ENCODE measurements around the gene TSPAN1.
A peak's percentile ranks its signal among the peaks of the same experiment; 100 is the strongest.

TSPAN1 gene

GRCh38 chr1:46134660-46135331 lies 40.1 kb upstream of the TSPAN1 start:
- Histone ChIP-seq H3K9me3 (ENCODE audit: control insufficient read depth in 2 of 2, low read length in 2 of 2) (no peaks in the 10 kb centered on the region), H3K36me3 (ENCODE audit: control insufficient read depth in 2 of 2, insufficient read depth in 2 of 2, low read length in 2 of 2) (no peaks in the 10 kb centered on the region), H3K4me1 (ENCODE audit: control insufficient read depth, insufficient read depth, low read length) (peaks cover 23% of the 10 kb centered on the region), H3K27ac (ENCODE audit: low read length) (peak overlapping the region; percentile 76), H3K27me3 (ENCODE audit: control insufficient read depth in 1 of 2, insufficient read depth in 2 of 2, low read length in 2 of 2) (no peaks in the 10 kb centered on the region), H3K4me3 (ENCODE audit: low read length in 2 of 2) (peak overlapping the region in 1 of 2 donors; percentile 22), H3K9ac (ENCODE audit: low read length in 2 of 2) (peak overlapping the region; percentile 21 to 28)

GRCh38 chr1:46136711-46137110 lies 38.2 kb upstream of the TSPAN1 start:
- H3K9ac ChIP-seq (ENCODE audit: low read length in 2 of 2) = no peak overlapping the region
- H3K27ac ChIP-seq (ENCODE audit: low read length) = no peak overlapping the region
- H3K27me3 ChIP-seq (ENCODE audit: control insufficient read depth in 1 of 2, insufficient read depth in 2 of 2, low read length in 2 of 2) = no peaks in the 10 kb centered on the region
- no peaks in the 10 kb centered on the region for H3K9me3 ChIP-seq (ENCODE audit: control insufficient read depth in 2 of 2, low read length in 2 of 2)
- H3K36me3 ChIP-seq (ENCODE audit: control insufficient read depth in 2 of 2, insufficient read depth in 2 of 2, low read length in 2 of 2) = no peaks in the 10 kb centered on the region
- peaks cover 23% of the 10 kb centered on the region for H3K4me1 ChIP-seq (ENCODE audit: control insufficient read depth, insufficient read depth, low read length)
- H3K4me3 ChIP-seq (ENCODE audit: low read length in 2 of 2) = no peak overlapping the region

- Histone ChIP-seq H3K27me3 (ENCODE audit: control insufficient read depth in 1 of 2, insufficient read depth in 2 of 2, low read length in 2 of 2) (no peaks in the 10 kb centered on the region), H3K36me3 (ENCODE audit: control insufficient read depth in 2 of 2, insufficient read depth in 2 of 2, low read length in 2 of 2) (no peaks in the 10 kb centered on the region), H3K4me3 (ENCODE audit: low read length in 2 of 2) (peak overlapping the region in 1 of 2 donors; percentile 40), H3K9me3 (ENCODE audit: control insufficient read depth in 2 of 2, low read length in 2 of 2) (no peaks in the 10 kb centered on the region), H3K4me1 (ENCODE audit: control insufficient read depth, insufficient read depth, low read length) (peaks cover 23% of the 10 kb centered on the region), H3K9ac (ENCODE audit: low read length in 2 of 2) (no peak overlapping the region), H3K27ac (ENCODE audit: low read length) (peak overlapping the region; percentile 24)
These were observed 37.0 kb upstream of the TSPAN1 start for GRCh38 chr1:46137916-46138315.

- Histone ChIP-seq H3K36me3 (ENCODE audit: control insufficient read depth in 2 of 2, insufficient read depth in 2 of 2, low read length in 2 of 2) (no peaks in the 10 kb centered on the region), H3K9me3 (ENCODE audit: control insufficient read depth in 2 of 2, low read length in 2 of 2) (no peaks in the 10 kb centered on the region), H3K4me1 (ENCODE audit: control insufficient read depth, insufficient read depth, low read length) (no peaks in the 10 kb centered on the region), H3K27me3 (ENCODE audit: control insufficient read depth in 1 of 2, insufficient read depth in 2 of 2, low read length in 2 of 2) (no peaks in the 10 kb centered on the region), H3K9ac (ENCODE audit: low read length in 2 of 2) (no peak overlapping the region), H3K4me3 (ENCODE audit: low read length in 2 of 2) (no peak overlapping the region), H3K27ac (ENCODE audit: low read length) (no peak overlapping the region)
These were observed 26.6 kb upstream of the TSPAN1 start for GRCh38 chr1:46148318-46148717.

- Histone ChIP-seq H3K9ac (ENCODE audit: low read length in 2 of 2) (no peak overlapping the region), H3K27ac (ENCODE audit: low read length) (no peak overlapping the region), H3K9me3 (ENCODE audit: control insufficient read depth in 2 of 2, low read length in 2 of 2) (no peaks in the 10 kb centered on the region), H3K4me3 (ENCODE audit: low read length in 2 of 2) (no peak overlapping the region), H3K27me3 (ENCODE audit: control insufficient read depth in 1 of 2, insufficient read depth in 2 of 2, low read length in 2 of 2) (no peaks in the 10 kb centered on the region), H3K36me3 (ENCODE audit: control insufficient read depth in 2 of 2, insufficient read depth in 2 of 2, low read length in 2 of 2) (no peaks in the 10 kb centered on the region), H3K4me1 (ENCODE audit: control insufficient read depth, insufficient read depth, low read length) (no peaks in the 10 kb centered on the region)
These were observed 24.8 kb upstream of the TSPAN1 start for GRCh38 chr1:46150085-46150484.

- Histone ChIP-seq H3K27me3 (ENCODE audit: control insufficient read depth in 1 of 2, insufficient read depth in 2 of 2, low read length in 2 of 2) (no peaks in the 10 kb centered on the region), H3K27ac (ENCODE audit: low read length) (no peak overlapping the region), H3K9me3 (ENCODE audit: control insufficient read depth in 2 of 2, low read length in 2 of 2) (no peaks in the 10 kb centered on the region), H3K4me1 (ENCODE audit: control insufficient read depth, insufficient read depth, low read length) (no peaks in the 10 kb centered on the region), H3K36me3 (ENCODE audit: control insufficient read depth in 2 of 2, insufficient read depth in 2 of 2, low read length in 2 of 2) (no peaks in the 10 kb centered on the region), H3K4me3 (ENCODE audit: low read length in 2 of 2) (no peak overlapping the region), H3K9ac (ENCODE audit: low read length in 2 of 2) (no peak overlapping the region)
These were observed 22.9 kb upstream of the TSPAN1 start for GRCh38 chr1:46152016-46152415.

- no peak overlapping the region for H3K27ac ChIP-seq (ENCODE audit: low read length)
- H3K4me3 ChIP-seq (ENCODE audit: low read length in 2 of 2) = no peak overlapping the region
- no peaks in the 10 kb centered on the region for H3K27me3 ChIP-seq (ENCODE audit: control insufficient read depth in 1 of 2, insufficient read depth in 2 of 2, low read length in 2 of 2)
- H3K36me3 ChIP-seq (ENCODE audit: control insufficient read depth in 2 of 2, insufficient read depth in 2 of 2, low read length in 2 of 2) = no peaks in the 10 kb centered on the region
- no peak overlapping the region for H3K9ac ChIP-seq (ENCODE audit: low read length in 2 of 2)
- H3K9me3 ChIP-seq (ENCODE audit: control insufficient read depth in 2 of 2, low read length in 2 of 2) = no peaks in the 10 kb centered on the region
- H3K4me1 ChIP-seq (ENCODE audit: control insufficient read depth, insufficient read depth, low read length) = no peaks in the 10 kb centered on the region
These were observed 21.7 kb upstream of the TSPAN1 start for GRCh38 chr1:46153228-46153627.

- Histone ChIP-seq H3K9me3 (ENCODE audit: control insufficient read depth in 2 of 2, low read length in 2 of 2) (no peaks in the 10 kb centered on the region), H3K9ac (ENCODE audit: low read length in 2 of 2) (no peak overlapping the region), H3K4me1 (ENCODE audit: control insufficient read depth, insufficient read depth, low read length) (no peaks in the 10 kb centered on the region), H3K27ac (ENCODE audit: low read length) (no peak overlapping the region), H3K27me3 (ENCODE audit: control insufficient read depth in 1 of 2, insufficient read depth in 2 of 2, low read length in 2 of 2) (no peaks in the 10 kb centered on the region), H3K36me3 (ENCODE audit: control insufficient read depth in 2 of 2, insufficient read depth in 2 of 2, low read length in 2 of 2) (no peaks in the 10 kb centered on the region), H3K4me3 (ENCODE audit: low read length in 2 of 2) (no peak overlapping the region)
These were observed 21.2 kb upstream of the TSPAN1 start for GRCh38 chr1:46153732-46154131.

- no peaks in the 10 kb centered on the region for H3K36me3 ChIP-seq (ENCODE audit: control insufficient read depth in 2 of 2, insufficient read depth in 2 of 2, low read length in 2 of 2)
- no peak overlapping the region for H3K4me3 ChIP-seq (ENCODE audit: low read length in 2 of 2)
- no peaks in the 10 kb centered on the region for H3K4me1 ChIP-seq (ENCODE audit: control insufficient read depth, insufficient read depth, low read length)
- H3K27ac ChIP-seq (ENCODE audit: low read length) = no peak overlapping the region
- H3K27me3 ChIP-seq (ENCODE audit: control insufficient read depth in 1 of 2, insufficient read depth in 2 of 2, low read length in 2 of 2) = no peaks in the 10 kb centered on the region
- no peak overlapping the region for H3K9ac ChIP-seq (ENCODE audit: low read length in 2 of 2)
- H3K9me3 ChIP-seq (ENCODE audit: control insufficient read depth in 2 of 2, low read length in 2 of 2) = no peaks in the 10 kb centered on the region
These were observed 17.0 kb upstream of the TSPAN1 start for GRCh38 chr1:46157916-46158311.

GRCh38 chr1:46158312-46159281 lies 16.3 kb upstream of the TSPAN1 start:
- H3K27me3 ChIP-seq (ENCODE audit: control insufficient read depth in 1 of 2, insufficient read depth in 2 of 2, low read length in 2 of 2) = no peaks in the 10 kb centered on the region
- no peak overlapping the region for H3K9ac ChIP-seq (ENCODE audit: low read length in 2 of 2)
- no peaks in the 10 kb centered on the region for H3K9me3 ChIP-seq (ENCODE audit: control insufficient read depth in 2 of 2, low read length in 2 of 2)
- no peak overlapping the region for H3K27ac ChIP-seq (ENCODE audit: low read length)
- no peak overlapping the region for H3K4me3 ChIP-seq (ENCODE audit: low read length in 2 of 2)
- H3K36me3 ChIP-seq (ENCODE audit: control insufficient read depth in 2 of 2, insufficient read depth in 2 of 2, low read length in 2 of 2) = no peaks in the 10 kb centered on the region
- H3K4me1 ChIP-seq (ENCODE audit: control insufficient read depth, insufficient read depth, low read length) = no peaks in the 10 kb centered on the region

- H3K36me3 ChIP-seq (ENCODE audit: control insufficient read depth in 2 of 2, insufficient read depth in 2 of 2, low read length in 2 of 2) = no peaks in the 10 kb centered on the region
- H3K4me1 ChIP-seq (ENCODE audit: control insufficient read depth, insufficient read depth, low read length) = no peaks in the 10 kb centered on the region
- no peak overlapping the region for H3K9ac ChIP-seq (ENCODE audit: low read length in 2 of 2)
- H3K9me3 ChIP-seq (ENCODE audit: control insufficient read depth in 2 of 2, low read length in 2 of 2) = no peaks in the 10 kb centered on the region
- H3K27ac ChIP-seq (ENCODE audit: low read length) = no peak overlapping the region
- H3K27me3 ChIP-seq (ENCODE audit: control insufficient read depth in 1 of 2, insufficient read depth in 2 of 2, low read length in 2 of 2) = no peaks in the 10 kb centered on the region
- no peak overlapping the region for H3K4me3 ChIP-seq (ENCODE audit: low read length in 2 of 2)
These were observed 15.4 kb upstream of the TSPAN1 start for GRCh38 chr1:46159516-46159915.

All from stomach smooth muscle (tissue), 2 donors.